Ishikawa (cell line): ENCODE results near the gene CDS2.

Experiments
- CEBPB ChIP-seq: IDR thresholded peaks from 2 replicates; pipeline ENCODE4 v1.6.1; 2012
- CREB1 ChIP-seq: IDR thresholded peaks from 2 replicates; pipeline ENCODE4 v1.6.1; 2012; ENCODE audit warnings: low read depth
- EGR1 ChIP-seq: IDR thresholded peaks from 2 replicates; pipeline ENCODE4 v1.6.1; 2012
- EP300 ChIP-seq: IDR thresholded peaks from 2 replicates; pipeline ENCODE4 v1.6.1; 2012; ENCODE audit warnings: borderline replicate concordance
- FOXM1 ChIP-seq: IDR thresholded peaks from 2 replicates; pipeline ENCODE4 v1.6.1; 2012; ENCODE audit warnings: low read depth, borderline replicate concordance
- MAX ChIP-seq: IDR thresholded peaks from 2 replicates; pipeline ENCODE4 v1.6.1; 2012
- NFIC ChIP-seq: IDR thresholded peaks from 2 replicates; pipeline ENCODE4 v1.6.1; 2012
- RAD21 ChIP-seq: IDR thresholded peaks from 2 replicates; pipeline ENCODE4 v1.6.1; 2012; ENCODE audit warnings: low read depth
- REST ChIP-seq: IDR thresholded peaks from 2 replicates; pipeline ENCODE4 v1.6.1; 2012; ENCODE audit warnings: low read depth, mild to moderate bottlenecking
- TAF1 ChIP-seq: IDR thresholded peaks from 2 replicates; pipeline ENCODE4 v1.6.1; 2012; ENCODE audit warnings: low read depth, mild to moderate bottlenecking
- TCF12 ChIP-seq: IDR thresholded peaks from 2 replicates; pipeline ENCODE4 v1.6.1; 2012; ENCODE audit warnings: low read depth
- TEAD4 ChIP-seq: IDR thresholded peaks from 2 replicates; pipeline ENCODE4 v1.6.1; 2012
- YY1 ChIP-seq: IDR thresholded peaks from 2 replicates; pipeline ENCODE4 v1.6.1; 2012; ENCODE audit warnings: low read depth

GRCh38 chr20:5216663-5217062, 89.9 kb downstream of the CDS2 start:
- TF ChIP-seq RAD21 (no peak), EGR1 (no peak), MAX (no peak), FOXM1 (no peak), EP300 (no peak), TCF12 (no peak), CREB1 (no peak), YY1 (no peak), CEBPB (no peak), TAF1 (no peak), REST (no peak), TEAD4 (no peak), NFIC (no peak)
